Non-pigmented ciliary epithelial cell (primary cell): ENCODE results near the gene SMOC1.
A peak's percentile ranks its signal among the peaks of the same experiment; 100 is the strongest.

Source experiments
- DNase-seq: peaks from one replicate; pipeline ENCODE4 v3.0.0-alpha.2; 2010; ENCODE audit warnings: low read depth

The SMOC1 gene

DNA sequence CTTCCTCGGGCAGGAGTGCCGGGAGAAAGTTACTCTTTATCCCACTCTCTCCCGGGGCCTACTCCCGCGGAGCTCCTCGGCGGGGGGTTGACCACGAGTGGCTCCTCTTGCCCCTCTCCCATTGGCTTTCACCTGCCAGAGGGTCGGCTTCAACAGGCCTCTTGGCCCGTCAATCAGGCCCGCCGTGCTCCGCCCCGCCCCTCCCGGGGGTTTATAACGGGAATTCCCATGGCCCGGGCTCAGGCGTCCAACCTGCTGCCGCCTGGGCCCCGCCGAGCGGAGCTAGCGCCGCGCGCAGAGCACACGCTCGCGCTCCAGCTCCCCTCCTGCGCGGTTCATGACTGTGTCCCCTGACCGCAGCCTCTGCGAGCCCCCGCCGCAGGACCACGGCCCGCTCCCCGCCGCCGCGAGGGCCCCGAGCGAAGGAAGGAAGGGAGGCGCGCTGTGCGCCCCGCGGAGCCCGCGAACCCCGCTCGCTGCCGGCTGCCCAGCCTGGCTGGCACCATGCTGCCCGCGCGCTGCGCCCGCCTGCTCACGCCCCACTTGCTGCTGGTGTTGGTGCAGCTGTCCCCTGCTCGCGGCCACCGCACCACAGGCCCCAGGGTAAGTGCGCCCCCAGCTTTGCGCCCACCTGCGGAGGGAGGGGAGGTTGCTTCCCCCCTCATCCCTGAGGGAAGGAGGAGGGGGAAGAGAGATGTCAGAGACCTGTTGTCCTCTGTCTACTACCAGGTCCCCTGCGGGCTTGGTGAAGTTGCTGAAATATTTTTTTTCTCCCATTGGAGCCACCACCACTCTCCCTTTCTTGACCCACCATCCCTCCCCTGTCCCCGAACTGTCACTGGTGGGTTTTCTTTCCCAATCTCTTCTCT lies at the start of gene SMOC1:
TSS of gene SMOC1 (plus strand) at position 242 of the 869 bp plus-strand sequence. CDS start at position 505, 263 bp downstream.
- peak; percentile 19 for DNase-seq

GRCh38 chr14:69838881-69839416 lies 40.3 kb upstream of the SMOC1 start:
- no peak for DNase-seq

GRCh38 chr14:69839661-69840060 lies 39.6 kb upstream of the SMOC1 start:
- no peak for DNase-seq

DNA sequence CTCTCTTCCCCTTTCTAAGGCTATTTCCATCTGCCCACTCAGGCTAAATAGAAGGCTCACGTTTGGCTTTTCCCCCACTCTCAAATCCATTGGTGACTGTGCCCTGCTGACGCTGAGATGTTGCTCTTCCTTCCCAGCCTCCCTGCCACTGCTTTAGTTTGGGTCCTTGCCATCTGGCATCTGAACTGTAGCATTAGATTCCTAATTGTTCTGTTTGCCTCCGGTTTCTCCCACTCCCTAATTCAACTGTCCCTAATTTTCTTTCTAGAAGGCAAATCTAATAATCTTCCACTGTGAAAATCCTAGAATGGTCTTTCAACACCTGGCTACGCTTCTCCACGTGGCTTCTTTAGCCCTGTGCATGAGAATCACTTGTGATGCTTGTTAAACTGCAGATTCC lies 37.6 kb upstream of the SMOC1 start:
- DNase-seq, result no peak

DNA sequence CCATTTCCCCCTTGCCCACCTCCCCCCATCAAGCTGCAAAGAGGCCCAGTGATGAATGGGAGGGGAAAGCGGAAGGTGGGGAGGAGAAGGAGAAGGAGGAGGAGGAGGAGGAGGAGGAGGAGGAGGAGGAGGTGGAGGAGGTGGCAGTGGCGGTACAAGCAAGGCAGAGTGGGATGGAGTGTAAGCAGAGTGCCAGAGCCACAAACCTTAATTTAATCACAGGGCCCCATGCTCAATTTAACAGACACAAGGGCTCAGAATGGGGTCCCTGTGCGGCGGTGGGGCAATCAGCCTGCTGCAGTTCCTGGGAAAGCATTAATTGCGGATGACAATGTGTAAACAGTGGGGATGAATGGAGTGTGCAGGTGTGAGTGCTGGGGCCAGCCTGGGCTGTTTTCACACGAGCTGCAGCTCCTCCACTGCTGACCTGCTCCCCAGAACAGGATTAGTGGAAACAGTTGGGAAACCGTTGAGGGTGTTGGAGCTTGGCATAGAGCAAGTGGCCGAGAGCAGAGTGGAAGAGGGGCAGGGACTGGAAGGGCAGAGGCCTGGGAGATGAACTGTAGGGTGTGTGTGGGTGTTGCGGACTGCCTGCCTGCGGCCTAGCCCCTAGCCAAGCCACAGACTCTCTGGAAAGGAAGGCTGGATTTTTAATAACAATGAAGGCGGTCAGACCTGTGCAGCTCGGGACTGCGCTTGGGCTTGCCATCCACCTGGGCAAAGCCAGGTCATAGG lies 36.4 kb upstream of the SMOC1 start:
- no peak for DNase-seq

GRCh38 chr14:69844171-69844570 lies 35.0 kb upstream of the SMOC1 start:
- no peak for DNase-seq

DNA sequence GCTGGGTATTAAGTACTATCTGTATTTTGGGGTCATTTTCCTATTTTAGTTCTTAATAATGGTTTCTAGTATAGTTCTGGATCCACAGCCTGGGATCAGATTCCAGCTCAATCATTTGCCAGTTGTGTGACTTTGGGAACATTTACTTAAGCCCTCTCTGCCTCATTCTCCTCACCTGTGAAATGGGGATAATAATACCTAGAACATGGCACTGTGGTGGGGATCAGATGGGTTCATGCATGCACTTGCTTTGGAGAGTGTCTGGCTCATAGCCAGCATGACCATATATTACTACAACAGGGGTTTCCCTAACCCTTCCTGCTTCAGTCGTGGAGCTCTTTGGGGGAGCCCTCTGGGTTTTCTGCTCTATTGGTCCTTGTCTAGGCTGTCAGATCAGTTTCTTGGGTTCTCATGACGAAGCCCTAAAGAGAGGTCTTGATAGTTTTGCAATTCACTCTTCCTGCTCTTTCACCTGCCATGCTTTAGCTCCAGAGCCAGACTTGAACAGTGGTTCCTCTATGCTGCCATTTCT lies 34.1 kb upstream of the SMOC1 start:
- DNase-seq, result no peak

- DNase-seq, result no peak
Observed at GRCh38 chr14:69845787-69846186, 33.4 kb upstream of the SMOC1 start.

- DNase-seq, result no peak
Observed at GRCh38 chr14:69848156-69848555, 31.1 kb upstream of the SMOC1 start.

GRCh38 chr14:69848903-69849391 lies 30.3 kb upstream of the SMOC1 start:
- no peak for DNase-seq

DNA sequence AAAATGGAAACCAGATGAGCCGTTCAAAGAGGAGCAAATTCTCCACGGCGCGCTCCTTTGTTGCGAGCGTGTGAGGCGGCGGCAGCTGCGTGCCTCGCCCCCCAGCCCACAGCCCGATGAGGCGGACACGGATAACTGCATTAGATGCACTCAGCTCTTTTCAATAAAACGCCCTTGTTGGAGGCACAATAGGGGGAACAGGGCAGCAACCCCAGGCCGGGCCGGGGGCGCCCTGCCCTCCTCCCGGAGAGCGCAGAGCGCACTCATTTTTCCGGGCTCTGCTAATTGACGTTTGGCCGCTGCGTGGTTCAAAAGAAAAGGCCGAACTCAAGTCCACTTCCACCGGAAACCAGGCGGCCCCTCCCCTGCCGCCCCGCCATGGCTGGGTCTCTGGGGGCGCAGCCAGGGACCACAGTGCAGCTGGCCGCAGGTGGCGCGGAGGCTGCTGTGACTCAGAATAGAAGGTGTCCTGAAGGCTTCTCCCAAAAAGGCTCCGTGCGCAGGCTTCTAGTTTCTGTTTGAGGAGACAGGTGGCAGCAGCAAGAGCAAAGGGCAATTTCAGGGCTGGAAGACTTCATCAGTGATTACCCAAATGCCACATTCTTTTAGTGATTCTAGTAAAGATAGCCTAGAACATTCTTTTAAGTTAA lies 29.0 kb upstream of the SMOC1 start:
- no peak for DNase-seq

DNA sequence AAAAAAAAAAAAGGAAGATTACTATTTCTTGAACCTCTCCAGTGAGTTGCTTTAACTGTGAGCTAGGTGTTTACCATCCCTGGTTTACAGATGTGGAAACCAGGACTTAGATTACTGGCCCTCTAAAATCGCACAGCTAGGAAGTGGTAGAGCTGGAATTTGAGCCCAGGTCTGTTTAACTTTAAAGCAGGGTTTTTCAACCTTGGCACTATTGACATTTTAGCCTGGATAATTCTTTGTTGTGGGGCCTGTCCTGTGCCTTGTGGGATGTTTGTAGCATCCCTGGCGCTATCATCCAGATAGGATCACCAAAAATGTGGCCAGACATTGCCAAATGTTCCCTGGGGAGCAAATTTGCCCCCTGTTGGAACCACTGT lies 28.5 kb upstream of the SMOC1 start:
- DNase-seq, result no peak

- no peak for DNase-seq
Observed at GRCh38 chr14:69852531-69853321, 26.5 kb upstream of the SMOC1 start.

- DNase-seq, result no peak
Observed at GRCh38 chr14:69853774-69854173, 25.4 kb upstream of the SMOC1 start.

GRCh38 chr14:69854598-69854997 lies 24.6 kb upstream of the SMOC1 start:
- no peak for DNase-seq

DNA sequence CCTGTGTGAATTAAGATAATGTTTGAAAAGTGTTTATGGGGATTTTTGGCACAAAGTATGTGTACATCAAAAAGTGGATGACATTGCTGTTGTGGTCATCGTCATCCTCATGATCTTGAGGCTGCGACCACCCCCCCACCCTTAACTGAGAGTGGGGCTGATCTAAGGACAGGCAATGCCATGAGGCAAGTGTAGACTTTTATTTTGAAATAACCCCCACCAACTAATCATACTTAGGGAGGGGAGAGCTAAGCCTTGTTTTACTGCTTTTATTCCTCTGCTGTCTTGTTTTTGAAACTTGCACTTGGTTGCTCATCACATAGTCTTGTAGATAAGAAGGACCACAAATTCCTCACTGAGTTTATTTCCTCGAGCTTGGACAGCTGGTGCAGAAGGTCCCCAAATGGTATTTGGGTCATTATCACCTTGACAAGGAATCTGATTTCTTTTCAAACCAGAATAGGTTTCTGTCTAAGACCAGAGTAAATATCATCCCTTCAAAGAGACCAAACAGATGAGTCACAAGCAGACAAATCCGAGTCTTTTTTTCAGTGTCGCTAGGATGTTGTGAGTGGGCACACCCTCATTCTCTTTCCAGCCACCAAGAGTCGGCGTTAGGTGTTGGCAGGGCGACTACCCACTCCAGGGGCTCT lies 23.9 kb upstream of the SMOC1 start:
- DNase-seq, result peak; percentile 4

- no peak for DNase-seq
Observed at GRCh38 chr14:69858801-69859200, 20.4 kb upstream of the SMOC1 start.

DNA sequence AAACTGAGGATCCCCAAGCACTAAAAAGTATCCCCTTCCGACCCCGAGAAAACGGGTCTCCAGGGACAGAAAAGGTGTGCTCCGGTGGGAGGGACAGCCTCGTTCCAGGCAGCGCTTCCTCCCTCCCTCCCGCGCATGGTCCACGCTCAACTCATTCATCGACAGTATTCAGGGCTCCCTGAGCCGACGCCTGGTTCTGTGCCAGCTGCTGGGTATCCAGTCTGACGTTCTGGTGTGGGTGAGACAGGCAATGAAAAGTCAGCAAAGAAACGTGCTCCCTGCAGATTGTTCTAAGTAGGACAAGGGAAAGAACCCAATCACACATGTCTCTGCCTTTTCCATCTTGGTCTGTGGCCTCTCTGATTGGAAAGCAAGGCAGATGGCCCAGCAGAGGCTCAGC lies 19.6 kb upstream of the SMOC1 start:
- no peak for DNase-seq

DNA sequence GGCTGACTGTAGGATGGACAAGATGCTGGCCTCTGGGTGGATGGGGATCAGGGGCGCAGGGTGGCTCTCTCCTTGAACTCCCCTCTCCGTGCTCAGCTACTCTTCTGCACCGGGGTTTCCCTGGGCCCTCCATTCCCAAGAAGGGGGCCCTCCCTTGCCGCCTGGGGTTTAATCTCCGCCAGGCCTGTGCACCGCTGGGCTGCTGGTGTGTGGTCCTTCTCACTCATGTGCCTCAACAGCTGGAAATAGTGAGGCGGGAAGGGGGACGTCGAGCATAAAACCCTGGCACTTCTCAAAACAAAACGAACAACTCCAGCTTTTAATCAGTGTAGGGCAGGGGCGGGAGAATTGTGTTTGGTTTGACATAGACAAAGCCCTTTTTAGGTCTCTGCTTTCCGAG lies 19.0 kb upstream of the SMOC1 start:
- DNase-seq, result no peak

DNA sequence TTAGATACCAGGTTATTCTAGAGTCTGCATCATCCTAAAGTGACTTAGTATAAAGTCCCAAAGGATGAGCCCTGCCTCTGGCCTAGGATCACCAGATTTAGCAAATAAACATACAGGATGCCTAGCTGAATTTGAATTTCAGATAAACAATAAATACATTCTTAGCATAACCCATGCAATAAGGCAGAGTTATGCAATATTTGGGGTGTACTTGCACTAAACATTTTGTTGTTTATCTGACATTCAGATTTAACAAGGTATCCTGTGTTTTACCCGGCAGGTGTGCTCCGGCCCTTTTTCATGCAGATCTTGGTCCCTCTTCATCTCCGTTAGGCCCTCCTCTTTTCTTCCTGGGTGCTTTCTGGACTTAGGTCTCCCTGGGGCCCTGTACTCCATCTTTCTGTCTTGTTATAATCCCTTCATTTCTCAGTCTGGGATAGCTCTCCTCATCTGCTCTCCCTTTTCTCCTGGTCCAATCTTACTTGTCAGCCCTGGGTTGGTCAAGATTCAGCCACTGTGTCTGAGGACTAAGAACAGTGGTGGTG lies 18.1 kb upstream of the SMOC1 start:
- no peak for DNase-seq

- DNase-seq, result no peak
Observed at GRCh38 chr14:69863083-69863482, 16.1 kb upstream of the SMOC1 start.
